T-helper 2 cell treated with Interferon-gamma antibody and Interleukin-4, amounts not matched to agents 100 ng/mL and 5 ng/mL, for 36 hours (primary cell): ENCODE results near the gene GMNC. TPM values are rescaled to one million over a fixed set of nuclear protein-coding genes. Genes with fewer than 3 reads are reported as not detected.
"Not testable (repeated sequence)": the region's sequence is repeated elsewhere in the genome, so short reads cannot be mapped to it uniquely, and the experiment has no call there.

Experiments
- intact Hi-C: fragments of 100-400 bp; cut with micrococcal nuclease; formaldehyde crosslinking; loops from one replicate; pipeline ENCODE4 v1.15.1; 2023
- total RNA-seq: library from RNA; stranded (reverse); gene quantifications from 2 replicates; pipeline ENCODE4 v1.2.3, GENCODE V29; 2022

GMNC gene, protein sequence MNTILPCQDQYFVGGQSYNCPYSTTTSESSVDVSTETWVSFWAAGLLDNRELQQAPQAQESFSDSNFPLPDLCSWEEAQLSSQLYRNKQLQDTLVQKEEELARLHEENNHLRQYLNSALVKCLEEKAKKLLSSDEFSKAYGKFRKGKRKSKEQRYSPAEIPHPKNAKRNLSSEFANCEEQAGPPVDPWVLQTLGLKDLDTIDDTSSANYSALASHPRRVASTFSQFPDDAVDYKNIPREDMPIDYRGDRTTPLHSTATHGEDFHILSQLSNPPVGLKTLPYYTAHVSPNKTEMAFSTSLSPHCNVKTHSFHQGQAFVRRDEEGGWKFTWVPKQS
- not detected in 2 replicates for total RNA-seq

DNA sequence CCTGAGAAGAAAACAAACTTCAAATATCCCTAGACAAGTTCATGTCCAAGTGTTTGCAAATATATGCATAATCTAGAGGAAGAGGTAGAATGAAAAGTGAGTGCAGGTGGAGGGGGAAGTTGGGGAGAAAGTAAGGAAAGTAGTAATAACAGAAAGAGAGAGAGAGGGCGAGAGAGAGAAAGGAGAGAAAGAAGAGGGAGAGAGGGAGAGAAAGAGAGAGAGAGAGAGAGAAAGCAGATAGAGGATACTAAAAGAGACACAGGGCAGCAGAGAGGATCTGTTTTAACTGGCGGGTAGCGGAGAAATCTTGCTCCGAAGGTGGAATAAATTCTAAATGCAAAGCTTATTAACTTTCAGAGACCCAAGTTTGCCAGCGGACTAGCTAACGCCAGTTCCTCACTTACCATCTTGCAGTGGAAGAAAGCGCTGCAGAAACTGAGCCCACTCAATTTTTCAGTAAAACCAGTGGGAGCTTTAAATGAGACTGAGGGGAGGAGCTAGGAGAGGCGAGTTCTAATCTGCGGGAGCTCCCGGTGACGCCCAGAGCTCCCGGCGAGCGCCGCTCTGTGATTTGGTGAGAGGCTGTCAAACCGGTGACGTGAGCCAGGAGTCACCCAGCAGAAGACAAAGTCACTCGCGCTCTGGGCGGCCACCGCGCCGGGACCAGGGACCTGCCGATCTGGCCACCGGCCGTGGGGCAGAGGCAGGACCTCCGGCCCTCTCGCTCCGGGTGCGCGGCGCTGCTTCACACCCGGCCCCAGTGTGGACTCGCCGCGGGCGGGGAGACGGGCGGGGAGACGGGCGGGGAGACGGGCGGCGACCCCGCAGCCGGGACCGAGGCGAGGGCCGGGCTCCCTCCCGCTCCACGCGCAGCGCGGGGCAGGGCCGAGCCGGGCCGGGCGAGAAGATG, at the start of gene GMNC:
GMNC (minus strand) TSS at position 486 of the 910 bp plus-strand sequence; CDS start at position 407, 79 bp downstream.
- intact Hi-C loops = loop anchor here (10.0 kb wide), 1 partner anchor 348 kb away; the partner anchor contains the start of gene IL1RAP

DNA sequence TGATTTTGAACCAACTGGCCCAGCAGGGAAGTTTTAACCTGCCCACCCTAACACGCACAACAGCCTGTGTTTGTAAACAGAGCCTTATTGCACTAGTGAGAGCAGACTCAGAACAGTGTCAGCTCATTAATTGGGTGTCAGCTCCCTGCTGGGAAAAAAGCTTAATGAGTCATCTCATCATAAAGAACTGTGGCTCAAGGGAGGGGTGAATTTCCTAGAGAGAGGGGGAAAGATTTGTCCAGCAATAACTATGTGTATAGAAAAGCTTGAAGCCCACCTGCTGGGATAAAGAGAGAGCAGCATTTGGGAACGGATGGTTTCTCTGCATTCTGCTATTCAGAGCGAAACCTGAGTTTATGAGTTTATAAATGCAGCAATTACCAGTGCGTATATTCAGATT, 48.9 kb upstream of the GMNC start:
- intact Hi-C loops = no loop called here

DNA sequence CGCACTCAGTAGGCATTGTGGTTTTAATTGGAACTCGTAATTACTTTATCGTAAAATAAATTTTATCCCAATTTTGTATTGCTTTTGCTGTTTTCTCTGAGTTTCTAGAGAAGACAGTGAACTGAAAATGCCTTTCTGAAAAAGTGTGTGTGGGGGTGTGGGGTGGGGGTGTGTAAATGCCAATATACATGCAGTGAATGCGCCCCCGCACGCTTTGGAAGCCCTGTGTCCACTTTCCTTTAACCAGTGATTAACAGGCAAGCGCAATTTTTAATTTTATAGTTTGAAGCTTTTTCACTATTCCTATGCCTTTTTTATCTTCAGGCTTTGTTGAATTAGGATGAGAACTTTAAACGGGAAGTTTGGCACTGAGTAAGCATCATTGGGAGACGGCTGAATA, 47.4 kb upstream of the GMNC start:
- intact Hi-C loops = no loop called here

DNA sequence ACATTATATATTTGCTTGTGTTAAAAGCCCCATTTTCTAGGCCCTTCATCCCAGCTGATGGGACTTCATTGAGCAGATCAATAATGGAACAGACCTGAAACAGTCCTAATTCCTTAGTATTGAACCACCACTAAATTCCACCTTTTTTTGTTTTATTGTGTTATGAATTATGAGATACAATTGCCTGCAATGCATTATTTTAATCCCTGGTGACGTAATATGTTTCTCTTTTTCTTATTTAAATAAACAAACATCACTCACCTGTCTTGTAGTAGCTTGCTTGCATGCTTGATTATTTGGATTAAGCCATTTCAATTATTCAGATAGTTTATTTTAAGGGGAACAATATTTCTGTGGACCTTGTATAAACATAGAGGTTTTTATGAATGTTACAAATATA, 40.7 kb upstream of the GMNC start:
- intact Hi-C loops = no loop called here

DNA sequence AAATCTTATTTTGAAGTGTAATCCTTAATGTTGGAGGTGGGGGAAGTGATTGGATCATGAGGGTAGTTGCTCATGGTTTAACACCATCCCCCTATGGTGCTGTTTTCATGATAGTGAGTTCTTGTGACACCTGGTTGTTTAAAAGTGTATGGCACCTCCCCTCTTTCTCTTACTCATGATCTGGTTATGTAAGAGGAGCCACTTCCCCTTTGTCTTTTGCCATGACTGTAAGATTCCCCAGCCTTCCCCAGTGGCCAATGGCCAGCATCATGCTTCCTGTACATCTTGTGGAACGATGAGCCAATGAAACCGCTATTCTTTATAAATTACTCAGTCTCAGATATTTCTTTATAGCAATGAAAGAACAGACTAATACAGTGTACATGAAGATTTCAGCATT, 39.8 kb upstream of the GMNC start:
- intact Hi-C loops = no loop called here

DNA sequence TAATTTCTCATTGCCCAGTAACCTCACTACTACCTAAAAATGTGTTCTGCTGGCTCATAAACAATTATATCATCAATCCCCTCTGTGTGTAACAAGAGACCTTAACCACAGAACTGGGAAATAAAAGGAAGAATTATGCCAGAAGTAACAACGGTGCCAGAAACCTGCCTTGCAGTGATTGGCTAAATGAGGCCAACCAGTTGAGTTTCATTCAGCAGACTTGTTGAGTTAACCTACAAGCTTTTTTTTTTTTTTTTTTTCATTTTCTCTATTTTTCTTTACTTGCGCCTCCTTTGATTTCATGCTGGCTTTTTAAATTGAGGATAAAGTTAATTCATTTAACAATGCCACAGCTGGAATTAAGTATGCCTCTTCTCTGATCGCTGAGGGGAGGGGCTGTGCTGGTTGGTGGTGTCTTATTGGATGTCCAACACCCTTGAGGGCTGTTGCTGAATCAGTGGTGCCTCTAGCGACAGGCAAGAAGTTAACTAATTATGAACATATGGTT, 30.0 kb upstream of the GMNC start:
- intact Hi-C loops = no loop called here

DNA sequence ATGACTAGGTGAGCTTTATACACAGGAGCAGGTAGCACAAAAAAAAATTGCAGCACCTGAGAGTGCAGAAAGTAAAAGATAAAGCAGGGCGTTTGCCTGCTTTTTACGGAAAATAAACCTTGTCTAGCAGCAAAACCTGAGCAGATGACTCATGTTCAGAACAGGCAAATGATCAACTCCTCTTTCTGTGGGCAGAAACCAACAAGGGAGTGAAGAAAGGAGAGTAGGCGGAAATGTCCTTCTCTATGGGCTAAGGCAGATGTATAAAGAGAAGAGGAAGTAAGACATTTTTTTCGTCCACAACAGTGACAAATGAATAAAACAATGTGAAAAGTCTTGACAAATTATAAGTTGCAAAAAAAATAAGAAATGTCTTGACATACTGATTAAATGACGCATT, 24.5 kb upstream of the GMNC start:
- intact Hi-C loops = no loop called here

DNA sequence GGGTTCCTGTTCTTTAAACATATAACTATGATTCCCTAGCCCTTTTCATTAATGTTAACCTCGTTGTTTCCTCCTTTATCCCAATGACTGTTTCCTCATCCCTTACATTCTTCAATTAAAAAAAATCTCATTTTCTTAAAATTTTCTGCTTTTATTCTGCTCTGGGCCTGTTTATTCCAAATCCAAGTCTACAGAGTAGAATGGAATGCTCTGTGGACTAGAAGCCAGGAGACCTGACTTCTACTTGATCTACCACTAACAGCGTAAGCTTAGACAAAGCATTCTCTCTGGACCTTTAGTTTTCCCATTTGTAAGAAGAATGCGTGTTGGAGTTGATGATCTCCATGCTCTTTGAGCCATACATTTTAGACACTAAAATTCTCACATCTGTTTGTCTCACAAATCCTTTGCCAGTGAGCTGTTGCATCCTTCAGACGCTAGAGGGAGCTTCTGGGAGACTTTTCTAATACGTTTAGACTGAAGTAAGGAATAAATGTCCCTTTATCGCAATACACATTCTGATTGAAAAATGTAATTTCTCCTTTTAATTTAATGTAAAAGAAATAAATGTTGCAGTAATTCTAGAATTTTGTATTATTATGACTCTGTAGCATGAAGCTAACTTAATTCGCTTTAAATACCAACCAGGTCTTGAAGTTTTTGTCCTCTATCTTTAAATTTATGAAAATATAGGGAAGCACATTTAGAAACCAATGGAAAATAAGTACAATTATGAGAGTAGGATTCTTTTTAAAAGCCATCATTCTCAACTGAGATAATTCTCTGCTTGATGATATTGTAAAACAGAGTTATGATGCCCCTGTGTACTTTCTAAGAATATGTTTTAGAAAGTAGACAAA, 21.7 kb upstream of the GMNC start:
- intact Hi-C loops = loop anchor here (1.0 kb wide), 1 partner anchor 167 kb away; no protein-coding TSS in a partner anchor

DNA sequence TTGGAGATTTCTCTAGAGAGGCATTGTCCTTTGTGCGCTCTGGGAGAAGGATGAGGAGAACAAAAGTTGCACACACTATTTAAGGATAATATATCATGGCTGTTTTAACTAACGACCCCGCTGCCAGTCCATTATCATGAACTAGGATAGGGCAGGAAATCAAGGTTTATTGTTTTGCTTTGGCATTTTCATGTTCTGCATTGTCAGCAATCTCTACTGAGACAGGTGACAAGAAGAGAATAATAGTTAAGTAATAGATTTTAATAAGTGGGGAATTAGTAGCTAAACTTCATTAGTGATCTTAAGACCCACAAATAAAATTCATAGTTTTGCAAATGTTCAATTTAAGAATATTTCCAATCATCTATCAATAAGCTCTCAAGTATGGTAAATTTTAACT, 20.6 kb upstream of the GMNC start:
- intact Hi-C loops = no loop called here

DNA sequence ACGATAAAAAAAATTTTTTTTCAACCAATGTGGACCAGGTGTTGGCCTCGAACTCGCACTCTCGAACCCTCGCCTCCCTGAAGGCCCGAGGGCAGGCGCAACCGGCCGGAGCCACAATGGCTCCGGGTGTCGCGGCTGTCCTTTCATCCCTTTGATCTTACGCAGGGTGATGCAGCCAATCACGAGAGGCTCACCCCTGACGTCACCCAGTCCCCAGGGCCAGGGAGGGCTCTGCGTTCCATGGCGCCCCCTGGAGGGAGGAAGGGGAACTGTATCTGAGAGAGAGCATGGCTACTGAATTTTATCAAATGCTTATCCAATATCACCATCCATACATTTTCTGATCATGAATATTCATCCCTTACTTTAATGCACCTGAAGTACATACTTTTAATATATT, 15.4 kb upstream of the GMNC start:
- intact Hi-C loops = no loop called here

DNA sequence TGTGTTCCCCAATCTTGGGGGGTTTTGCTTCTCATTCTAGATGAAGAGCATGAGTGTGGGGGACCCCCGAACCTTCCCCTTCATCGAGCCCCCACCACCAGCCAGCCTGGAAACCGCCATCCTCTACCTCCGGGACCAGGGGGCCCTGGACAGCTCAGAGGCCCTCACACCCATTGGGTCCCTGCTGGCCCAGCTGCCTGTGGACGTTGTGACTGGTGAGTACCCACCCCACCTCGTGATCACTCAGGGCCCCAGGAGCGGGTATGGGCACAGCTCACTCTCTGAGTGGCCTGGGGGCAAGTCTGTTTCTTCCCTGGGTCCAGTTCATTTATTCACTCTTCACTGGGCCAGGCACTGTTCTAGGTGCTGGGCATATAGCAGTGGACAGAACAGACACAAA, 13.9 kb upstream of the GMNC start:
- intact Hi-C loops = not testable (repeated sequence)

DNA sequence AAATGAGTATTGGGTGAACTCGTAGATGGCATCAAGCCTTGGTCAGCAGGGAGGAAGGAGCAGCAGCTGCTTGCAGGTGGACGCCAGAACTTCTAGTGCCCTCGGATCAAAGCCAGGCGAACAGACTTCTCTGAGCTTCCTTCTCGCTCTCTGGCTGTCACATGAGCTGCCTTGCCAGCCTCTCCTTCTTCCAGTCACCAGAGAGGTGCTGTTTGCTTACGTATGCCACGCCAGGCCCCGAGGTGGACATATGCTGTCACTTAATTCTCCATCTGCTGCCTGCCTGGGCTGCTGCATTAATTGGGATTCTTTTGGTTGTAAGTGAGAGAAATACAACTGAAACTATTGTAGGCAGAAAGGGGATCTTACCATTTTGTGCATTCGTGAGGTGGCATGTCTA, 12.6 kb upstream of the GMNC start:
- intact Hi-C loops = not testable (repeated sequence)

DNA sequence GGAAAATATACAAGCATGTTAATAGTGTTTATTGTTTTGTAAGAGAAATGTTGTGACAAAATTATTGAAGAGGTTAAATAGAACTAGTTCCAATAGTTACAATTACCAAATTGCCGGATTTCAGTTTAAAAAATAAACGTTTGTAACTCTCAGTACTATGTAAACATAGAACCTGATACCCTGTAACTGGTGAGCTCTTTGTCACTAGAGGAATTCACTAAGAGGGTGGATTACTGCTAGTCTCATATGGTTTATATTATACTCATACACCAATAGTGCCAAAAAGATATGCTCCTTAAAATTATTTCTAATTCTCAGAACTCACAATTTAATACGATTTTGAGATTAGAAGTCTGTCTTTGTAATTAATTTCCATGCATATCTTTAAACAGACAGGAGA, 7.6 kb upstream of the GMNC start:
- intact Hi-C loops = no loop called here

DNA sequence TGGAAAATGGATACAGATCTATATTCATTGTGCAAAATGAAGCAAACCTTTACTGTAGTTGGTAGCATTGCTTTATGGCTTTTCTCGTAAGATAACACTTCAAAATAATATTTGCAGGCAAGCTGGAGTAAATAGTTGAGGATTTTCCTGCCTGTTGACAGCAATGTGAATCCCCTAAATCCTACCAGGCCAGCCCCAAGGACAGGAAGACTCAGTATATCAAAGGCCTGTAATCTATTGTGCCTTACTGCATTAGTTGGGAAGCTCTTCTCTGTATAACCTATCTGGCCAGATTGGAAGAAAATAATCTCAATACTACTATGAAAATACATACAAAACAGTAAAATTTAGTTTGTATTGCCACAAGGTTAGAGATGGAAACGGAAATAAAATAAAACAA, 4.6 kb upstream of the GMNC start:
- intact Hi-C loops = loop anchor here (10.0 kb wide), 1 partner anchor 352 kb away; the partner anchor contains the start of gene IL1RAP

DNA sequence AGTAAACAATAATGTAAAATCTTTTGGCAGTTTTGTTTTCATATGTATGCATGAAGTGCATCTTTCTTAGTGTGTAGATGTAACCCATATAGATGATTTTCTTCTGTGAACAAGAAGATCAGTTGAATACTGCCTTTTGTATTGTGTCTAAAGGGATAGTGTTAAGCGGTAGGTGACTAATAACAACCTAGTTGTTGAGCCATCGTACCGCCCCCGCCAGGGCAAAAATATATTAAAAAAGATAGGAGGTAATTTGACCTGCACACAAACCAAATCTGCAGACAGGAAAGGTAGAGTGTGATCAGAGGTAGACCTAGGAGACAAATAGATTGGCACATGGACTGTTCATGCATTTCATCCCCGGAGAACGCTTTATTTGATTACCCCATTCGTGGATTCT, 3.3 kb upstream of the GMNC start:
- intact Hi-C loops = loop anchor here (10.0 kb wide), 1 partner anchor 351 kb away; the partner anchor contains the start of gene IL1RAP

DNA sequence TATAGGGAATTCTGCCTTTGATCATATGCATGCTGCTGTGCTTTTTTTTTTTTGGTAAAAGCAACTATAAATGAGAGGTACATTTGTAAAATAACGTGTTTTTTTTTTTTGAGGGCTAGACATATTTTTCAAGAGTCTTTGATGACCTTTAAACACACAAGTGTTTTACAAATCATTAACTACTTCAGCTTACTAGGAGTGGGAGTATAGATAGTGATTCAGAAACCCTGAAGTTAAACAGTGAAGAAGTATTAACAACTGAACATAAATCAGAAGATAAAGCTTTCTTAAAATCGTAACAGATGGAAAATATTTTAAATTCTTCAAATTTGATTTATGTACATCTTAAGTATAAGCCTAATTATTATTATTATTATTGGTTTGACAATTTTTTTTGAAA, 2.9 kb upstream of the GMNC start:
- intact Hi-C loops = loop anchor here (10.0 kb wide), 1 partner anchor 351 kb away; the partner anchor contains the start of gene IL1RAP

DNA sequence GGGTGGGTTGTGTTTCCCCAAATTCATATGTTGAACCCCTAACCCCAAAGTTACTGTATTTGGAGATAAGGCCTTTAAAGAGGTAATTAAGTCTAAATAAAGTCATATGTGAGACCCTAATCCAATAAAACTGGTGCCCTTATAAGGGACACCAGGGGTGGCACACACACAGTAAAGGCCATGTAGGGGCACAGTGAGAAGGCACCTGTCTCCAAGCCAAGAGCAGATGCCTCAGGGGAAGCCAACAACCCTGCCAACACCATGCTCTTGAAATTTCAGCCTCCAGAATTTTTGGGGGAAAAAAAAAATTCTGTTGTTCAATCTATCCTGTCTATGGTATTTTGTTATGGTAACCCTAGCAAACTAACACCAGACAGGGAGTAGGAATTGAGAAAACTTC, 1.5 kb upstream of the GMNC start:
- intact Hi-C loops = loop anchor here (10.0 kb wide), 1 partner anchor 349 kb away; the partner anchor contains the start of gene IL1RAP

DNA sequence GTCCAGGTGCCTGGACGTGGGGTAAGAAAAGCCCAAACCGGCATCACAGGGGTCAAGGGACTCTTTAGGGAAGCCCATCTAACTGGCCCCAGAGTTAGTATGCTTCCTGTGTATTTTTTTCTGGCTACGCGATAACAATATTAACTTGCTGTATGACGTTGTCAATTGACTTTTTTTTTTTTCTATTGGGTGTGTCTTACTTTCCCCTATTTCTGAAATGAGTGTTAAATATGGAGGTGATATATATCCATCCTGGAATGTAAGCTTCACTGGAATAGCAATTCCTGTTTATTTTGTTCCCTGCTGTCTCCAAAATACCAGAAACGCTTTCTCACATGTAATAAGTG, 598 bp upstream of the GMNC start:
- intact Hi-C loops = loop anchor here (10.0 kb wide), 1 partner anchor 348 kb away; the partner anchor contains the start of gene IL1RAP

DNA sequence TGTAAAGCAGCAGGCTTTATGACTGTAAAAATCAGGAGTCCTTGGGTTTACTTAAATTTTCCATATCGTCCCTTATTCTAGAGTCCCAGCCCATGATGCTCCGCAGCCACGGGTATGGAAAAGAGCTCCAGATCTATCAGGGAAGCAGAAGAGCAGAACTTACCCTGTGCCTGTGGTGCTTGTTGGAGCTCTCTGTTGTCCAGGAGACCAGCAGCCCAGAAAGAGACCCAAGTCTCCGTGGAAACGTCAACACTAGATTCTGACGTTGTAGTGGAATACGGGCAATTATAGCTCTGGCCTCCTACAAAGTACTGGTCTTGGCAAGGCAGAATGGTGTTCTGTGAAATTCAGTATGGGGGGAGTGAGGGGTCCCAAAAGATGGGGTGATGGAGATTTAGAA, 2.0 kb downstream of the GMNC start:
- intact Hi-C loops = loop anchor here (10.0 kb wide), 1 partner anchor 346 kb away; the partner anchor contains the start of gene IL1RAP

DNA sequence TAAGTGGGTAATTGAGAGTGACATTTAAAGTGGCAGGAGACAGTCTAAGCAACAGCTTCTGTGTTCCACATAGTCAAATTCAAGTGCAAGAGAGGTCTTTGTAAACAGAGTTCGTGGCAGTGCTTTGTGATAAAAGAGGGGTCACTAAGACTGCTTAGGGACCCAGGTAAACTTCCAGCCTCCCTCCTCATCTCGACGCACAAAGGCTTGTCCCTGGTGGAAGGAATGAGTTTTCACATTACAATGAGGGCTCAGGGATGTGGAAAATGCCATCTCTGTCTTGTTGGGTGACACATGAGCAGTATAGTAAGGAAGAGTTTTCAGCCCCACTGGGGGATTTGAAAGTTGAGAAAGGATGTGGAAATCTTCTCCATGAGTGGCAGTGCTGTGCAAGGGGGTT, 7.3 kb downstream of the GMNC start:
- intact Hi-C loops = no loop called here

DNA sequence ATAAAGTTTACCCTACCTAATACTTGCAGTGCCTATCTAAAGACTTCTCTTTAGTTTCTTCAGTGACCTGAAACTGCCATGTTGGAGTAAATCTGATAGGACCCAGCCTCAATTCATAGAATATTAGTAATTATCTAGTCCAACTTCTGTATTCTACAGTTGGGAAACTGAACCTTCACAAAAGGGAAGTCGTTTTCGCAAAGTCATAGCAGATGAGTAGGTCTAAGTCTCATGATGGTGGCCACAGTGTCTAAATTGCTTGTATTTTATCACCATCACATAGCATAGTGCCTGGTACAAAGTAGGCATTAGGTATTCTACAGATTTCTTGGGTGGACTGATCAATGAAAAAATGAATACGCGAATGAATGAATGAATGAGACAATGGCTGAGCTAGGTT, 8.4 kb downstream of the GMNC start:
- intact Hi-C loops = no loop called here
